WERI-Rb-1 (cell line): ENCODE measurements around the gene AGAP1.

Experiments
- DNase-seq: peaks from one replicate; pipeline ENCODE4 v3.0.0-alpha.2; 2020
- H3K27ac ChIP-seq: fragments of 250-450 bp; sonication (Bioruptor Pico); 2 replicates; pipeline ENCODE4 v1.5.1; 2020; ENCODE audit warnings: mild to moderate bottlenecking, moderate library complexity
- H3K27me3 ChIP-seq: fragments of 250-450 bp; sonication (Bioruptor Pico); 2 replicates; pipeline ENCODE4 v1.5.1; 2021; ENCODE audit warnings: mild to moderate bottlenecking, low read depth, moderate library complexity; ENCODE audit not compliant: insufficient read depth, severe bottlenecking
- H3K36me3 ChIP-seq: fragments of 250-450 bp; sonication (Bioruptor Pico); 2 replicates; pipeline ENCODE4 v1.5.1; 2020; ENCODE audit warnings: mild to moderate bottlenecking, moderate library complexity
- H3K4me3 ChIP-seq: 2 replicates; pipeline ENCODE4 v1.5.1; 2011; ENCODE audit warnings: low read depth, mild to moderate bottlenecking, control low read depth, low read length
- H3K9me3 ChIP-seq: fragments of 250-450 bp; sonication (Bioruptor Pico); 2 replicates; pipeline ENCODE4 v1.5.1; 2021; ENCODE audit warnings: mild to moderate bottlenecking, moderate library complexity; ENCODE audit not compliant: severe bottlenecking
- CTCF ChIP-seq: IDR thresholded peaks from 2 replicates; pipeline ENCODE4 v1.5.1; 2011; ENCODE audit warnings: low read depth, mild to moderate bottlenecking, control low read depth, inconsistent platforms, low read length

AGAP1 gene

GRCh38 chr2:235826826-235827225, 333.0 kb downstream of the AGAP1 start:
- no peak for DNase-seq
- Histone ChIP-seq H3K4me3 (no peak overlapping the region), H3K36me3 (peaks cover 64% of the 10 kb centered on the region), H3K27ac (no peak overlapping the region), H3K27me3 (no peaks in the 10 kb centered on the region), H3K9me3 (no peaks in the 10 kb centered on the region)
- no peak for TF ChIP-seq CTCF

- peaks cover 60% of the 10 kb centered on the region for H3K36me3 ChIP-seq
These were observed 333.7 kb downstream of the AGAP1 start for GRCh38 chr2:235827585-235827992.

GRCh38 chr2:235829726-235830125, 335.9 kb downstream of the AGAP1 start:
- no peak for DNase-seq
- H3K9me3 ChIP-seq, result no peaks in the 10 kb centered on the region
- no peak for TF ChIP-seq CTCF
- H3K4me3 ChIP-seq, result no peak overlapping the region
- H3K27ac ChIP-seq, result no peak overlapping the region
- H3K36me3 ChIP-seq, result peaks cover 41% of the 10 kb centered on the region
- H3K27me3 ChIP-seq, result no peaks in the 10 kb centered on the region

More at GRCh38 chr2:235827585-235827992, 333.7 kb downstream of the AGAP1 start:
- Histone ChIP-seq H3K4me3 (no peak overlapping the region), H3K27ac (no peak overlapping the region), H3K27me3 (no peaks in the 10 kb centered on the region), H3K9me3 (no peaks in the 10 kb centered on the region)
- TF ChIP-seq CTCF, result no peak
- DNase-seq, result no peak

GRCh38 chr2:235831755-235832154, 337.9 kb downstream of the AGAP1 start:
- no peaks in the 10 kb centered on the region for H3K9me3 ChIP-seq
- H3K27me3 ChIP-seq, result no peaks in the 10 kb centered on the region
- no peak overlapping the region for H3K4me3 ChIP-seq
- H3K27ac ChIP-seq, result no peak overlapping the region
- no peak for DNase-seq
- H3K36me3 ChIP-seq, result peaks cover 36% of the 10 kb centered on the region
- TF ChIP-seq CTCF, result no peak

GRCh38 chr2:235832941-235833340, 339.1 kb downstream of the AGAP1 start:
- no peak for TF ChIP-seq CTCF
- H3K4me3 ChIP-seq, result no peak overlapping the region
- H3K36me3 ChIP-seq, result peaks cover 26% of the 10 kb centered on the region
- H3K27me3 ChIP-seq, result no peaks in the 10 kb centered on the region
- H3K9me3 ChIP-seq, result no peaks in the 10 kb centered on the region
- no peak overlapping the region for H3K27ac ChIP-seq
- no peak for DNase-seq

GRCh38 chr2:235833971-235834620, 340.3 kb downstream of the AGAP1 start:
- no peak overlapping the region for H3K27ac ChIP-seq
- no peaks in the 10 kb centered on the region for H3K27me3 ChIP-seq
- DNase-seq, result no peak
- peaks cover 16% of the 10 kb centered on the region for H3K36me3 ChIP-seq
- H3K9me3 ChIP-seq, result no peaks in the 10 kb centered on the region
- H3K4me3 ChIP-seq, result no peak overlapping the region
- no peak for TF ChIP-seq CTCF
